HTERT RPE-1 (cell line): ENCODE measurements around the gene RUBCNL.
"Not testable (repeated sequence)": the region's sequence is repeated elsewhere in the genome, so short reads cannot be mapped to it uniquely, and the experiment has no call there.

Experiments
- in situ Hi-C: fragments of 300-500 bp; cut with MboI; formaldehyde crosslinking; loops from 4 replicates; pipeline ENCODE4 v1.14.3; 2020; ENCODE audit warnings: low sequenced_read_pairs

Gene RUBCNL

DNA sequence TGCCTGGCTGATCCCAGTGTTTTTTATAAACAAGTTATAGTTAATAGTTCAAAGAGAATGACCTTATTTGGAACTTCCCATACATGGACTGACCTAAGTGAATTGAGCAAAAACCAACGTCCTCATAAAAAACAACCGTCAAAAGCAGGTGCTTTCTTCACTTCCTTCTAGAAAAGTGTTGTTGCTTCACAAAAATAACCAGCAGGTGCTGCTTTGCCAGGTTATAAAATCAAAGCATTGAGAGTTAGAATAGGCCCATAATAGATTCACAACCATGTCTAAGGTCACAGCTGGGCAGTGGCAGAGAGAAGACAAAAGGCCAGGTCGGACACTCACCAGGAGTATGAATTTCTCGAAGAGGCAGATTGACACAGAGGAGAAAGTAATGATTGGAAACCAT lies 9.5 kb downstream of the RUBCNL start:
- in situ Hi-C loops, result no loop called here

DNA sequence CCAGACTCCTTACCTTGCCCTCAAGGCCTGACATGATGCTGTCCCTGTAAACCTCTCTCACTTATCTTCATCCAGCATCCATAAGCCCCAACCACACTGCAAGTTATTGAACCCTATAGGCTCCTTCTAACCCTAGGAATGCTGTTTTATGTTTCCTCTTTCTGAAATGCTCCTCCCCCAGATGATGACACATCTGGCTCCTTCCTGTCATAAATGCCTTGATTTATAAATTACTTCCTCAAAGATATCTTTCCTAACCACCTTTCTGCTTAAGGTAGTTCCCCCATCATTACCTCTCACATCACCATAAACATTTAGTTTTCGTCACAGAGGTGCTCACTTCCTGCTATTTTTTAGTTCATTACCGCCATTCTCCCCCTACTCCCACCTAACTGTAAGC lies 12.3 kb downstream of the RUBCNL start:
- in situ Hi-C loops, result no loop called here

DNA sequence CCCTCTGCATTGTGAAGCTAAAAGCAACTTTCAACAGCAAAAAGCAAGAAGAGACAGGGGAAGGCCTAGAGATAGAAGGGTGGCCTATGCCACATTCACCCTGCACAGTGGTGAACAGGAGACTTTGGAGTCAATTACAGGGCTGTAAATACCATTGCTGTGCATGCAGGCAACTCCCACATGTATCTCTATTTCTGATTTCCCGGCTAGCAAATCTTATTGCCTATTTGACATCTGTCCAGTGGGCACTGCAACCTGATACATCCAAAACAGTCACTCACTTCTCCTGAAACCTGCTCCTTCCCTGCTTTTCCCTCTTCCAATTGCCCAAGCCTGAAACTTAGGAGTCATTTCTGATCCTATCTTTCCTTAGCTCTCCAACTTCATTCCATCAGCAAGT lies 13.4 kb downstream of the RUBCNL start:
- in situ Hi-C loops, result no loop called here

DNA sequence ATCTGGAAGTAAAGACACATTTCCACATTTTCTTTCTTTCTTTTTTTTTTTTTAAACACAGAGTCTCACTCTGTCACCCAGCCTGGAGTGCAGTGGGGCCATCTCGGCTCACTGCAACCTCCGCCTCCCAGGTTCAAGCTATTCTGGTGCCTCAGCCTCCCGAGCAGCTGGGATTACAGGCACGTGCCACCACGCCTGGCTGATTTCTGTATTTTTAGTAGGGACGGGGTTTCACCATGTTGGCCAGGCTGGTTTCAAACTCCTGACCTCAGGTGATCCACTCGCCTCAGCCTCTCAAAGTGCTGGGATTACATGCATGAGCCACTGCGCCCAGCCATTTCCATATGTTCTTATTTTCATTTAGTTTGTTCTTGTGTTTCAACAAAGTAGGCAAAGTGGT lies 14.1 kb downstream of the RUBCNL start:
- in situ Hi-C loops, result not testable (repeated sequence)

DNA sequence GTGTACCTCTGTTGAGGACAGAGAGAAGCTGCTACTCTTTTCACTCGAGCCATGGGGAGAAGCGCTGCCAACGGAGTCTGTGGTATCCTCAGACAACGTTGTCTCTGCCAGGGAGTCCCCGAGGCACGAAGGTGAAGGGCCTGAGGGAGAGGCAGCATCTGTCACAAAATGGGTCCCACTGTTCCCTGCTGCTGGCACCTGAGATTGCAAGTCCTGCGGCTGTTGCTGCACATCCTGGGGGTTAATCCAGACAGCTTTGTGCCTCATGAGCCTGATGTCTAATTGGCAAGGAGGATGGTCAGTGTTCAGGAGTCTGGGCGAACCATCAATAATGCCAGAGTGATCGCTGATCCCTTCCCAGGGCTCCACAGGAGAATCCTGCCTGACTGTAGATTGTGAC lies 15.0 kb downstream of the RUBCNL start:
- in situ Hi-C loops, result no loop called here

DNA sequence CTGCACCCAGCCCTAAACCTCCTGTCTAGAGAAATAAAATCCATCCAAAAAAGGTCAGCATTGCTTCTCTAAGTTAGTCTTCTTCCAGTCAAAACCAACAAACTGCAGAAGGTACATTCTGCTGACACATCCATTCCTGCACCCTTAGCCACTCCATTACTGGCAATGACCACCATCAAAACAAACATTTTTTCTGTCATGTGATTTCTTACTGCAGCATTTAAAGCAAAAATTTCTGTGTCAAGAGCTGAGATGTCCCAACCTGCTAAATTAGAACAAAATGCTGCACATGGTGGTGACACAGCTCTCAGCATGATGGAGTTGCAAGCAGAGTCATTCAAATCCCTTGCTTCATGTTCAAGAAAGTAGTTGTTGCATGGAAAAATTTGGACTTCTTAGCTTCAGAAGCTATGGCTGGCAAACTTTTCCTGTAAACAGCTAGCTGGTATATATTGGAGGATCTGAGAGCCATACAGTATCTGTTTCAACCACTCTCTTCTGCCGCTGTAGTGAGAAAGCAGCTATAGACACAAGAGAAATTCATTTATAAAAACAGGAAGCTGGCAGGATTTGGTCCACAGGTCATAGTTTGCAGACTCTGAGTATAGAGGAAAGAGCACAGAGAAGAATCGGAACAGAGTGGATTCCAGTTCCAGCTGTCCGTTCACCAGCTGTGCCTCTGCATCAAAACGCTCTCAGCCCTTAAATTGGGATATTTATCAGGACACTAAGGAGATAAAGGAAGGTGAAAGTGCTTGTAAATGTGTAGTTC lies 17.4 kb downstream of the RUBCNL start:
- in situ Hi-C loops, result no loop called here

DNA sequence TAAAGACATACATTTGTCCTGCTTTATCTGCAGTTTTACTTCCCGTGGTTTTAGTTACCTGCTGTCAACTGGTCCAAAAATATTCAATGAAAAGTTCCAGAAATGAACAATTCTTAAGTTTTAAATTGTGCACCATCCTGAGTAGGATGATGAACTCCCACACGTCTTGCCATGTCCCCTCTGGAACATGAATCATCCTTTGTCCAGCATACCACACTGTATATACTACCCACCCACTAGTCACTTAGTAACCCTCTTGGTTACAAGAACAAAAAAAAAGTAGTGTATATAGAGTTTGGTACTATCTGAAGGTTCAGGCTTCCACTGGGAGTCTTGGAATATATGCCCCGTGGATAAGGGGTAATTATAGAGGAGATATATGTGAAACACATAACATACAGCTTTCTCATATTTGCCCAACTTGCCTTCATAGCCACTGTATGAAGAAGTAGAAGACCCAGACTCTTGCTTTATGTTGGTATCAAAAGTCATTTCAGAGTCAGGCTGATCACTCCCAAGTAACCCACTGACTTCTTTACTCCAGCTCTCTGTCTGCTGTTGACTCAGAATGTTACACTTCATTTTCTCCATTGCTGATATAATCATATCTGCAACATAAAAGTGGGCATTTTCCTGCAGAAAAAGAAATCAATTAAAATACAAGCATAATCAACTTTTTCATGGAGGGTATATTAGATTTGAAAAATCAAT lies 19.3 kb downstream of the RUBCNL start:
- in situ Hi-C loops, result no loop called here

DNA sequence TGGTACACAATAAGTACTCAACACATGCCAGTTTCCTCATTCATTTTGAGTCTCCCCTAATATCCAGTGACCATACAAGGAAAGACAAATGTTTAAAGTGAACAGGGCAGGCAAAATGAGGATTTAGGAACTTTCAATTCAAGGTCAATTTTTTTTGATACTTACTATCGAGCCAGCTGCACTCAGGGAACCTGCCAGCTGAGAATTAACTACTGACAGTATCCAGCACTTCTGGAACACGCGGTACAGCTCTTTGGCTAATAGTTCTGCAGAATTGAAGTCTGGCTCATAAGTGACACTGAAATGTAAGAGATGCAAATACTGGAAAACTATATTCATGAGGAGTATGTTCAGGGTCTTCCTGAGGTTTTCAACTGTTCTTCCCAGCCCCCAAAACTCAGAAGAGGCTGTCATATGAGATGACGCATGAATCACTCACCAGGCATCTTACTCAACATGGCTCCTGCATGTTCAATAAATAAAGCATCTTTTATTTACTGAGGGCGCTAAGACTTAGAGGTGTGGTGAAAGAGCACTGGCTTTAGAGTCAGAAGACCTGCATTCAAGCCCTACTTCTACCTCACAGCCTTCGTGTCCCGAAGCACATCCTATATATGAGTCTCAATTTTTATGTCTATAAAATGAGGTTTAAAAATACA lies 25.6 kb downstream of the RUBCNL start:
- in situ Hi-C loops, result no loop called here

GRCh38 chr13:46360604-46361003 lies 26.4 kb downstream of the RUBCNL start:
- in situ Hi-C loops, result no loop called here

GRCh38 chr13:46359714-46360113 lies 27.3 kb downstream of the RUBCNL start:
- in situ Hi-C loops, result no loop called here

- in situ Hi-C loops, result no loop called here
Observed at GRCh38 chr13:46355901-46356590, 31.0 kb downstream of the RUBCNL start.

- in situ Hi-C loops, result no loop called here
Observed at GRCh38 chr13:46355088-46355468, 32.0 kb downstream of the RUBCNL start.

- in situ Hi-C loops, result no loop called here
Observed at GRCh38 chr13:46354156-46355087, 32.6 kb downstream of the RUBCNL start.

DNA sequence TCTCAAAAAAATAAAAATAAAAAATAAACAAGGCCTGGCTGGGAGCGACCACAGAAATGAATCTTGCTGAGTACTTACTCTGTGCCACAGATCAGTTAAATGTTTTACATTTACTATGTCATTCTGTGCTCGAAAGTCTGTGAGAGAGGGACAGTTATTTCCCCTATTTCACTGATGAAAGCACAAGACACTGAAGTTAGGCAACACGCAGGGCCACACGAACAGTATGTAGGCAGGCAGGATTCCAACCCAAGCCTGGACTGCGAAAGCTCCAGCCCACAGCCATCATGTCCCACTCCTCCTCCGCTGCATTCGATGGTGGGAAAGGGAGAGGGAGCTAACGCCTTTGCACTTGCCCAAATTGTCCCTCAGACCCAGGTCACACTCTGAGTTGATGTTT lies 34.2 kb downstream of the RUBCNL start:
- in situ Hi-C loops, result no loop called here

- in situ Hi-C loops, result no loop called here
Observed at GRCh38 chr13:46350003-46350402, 37.0 kb downstream of the RUBCNL start.

- in situ Hi-C loops, result no loop called here
Observed at GRCh38 chr13:46348961-46349360, 38.1 kb downstream of the RUBCNL start.

GRCh38 chr13:46347277-46347676 lies 39.8 kb downstream of the RUBCNL start:
- in situ Hi-C loops, result no loop called here

GRCh38 chr13:46345866-46346265 lies 41.2 kb downstream of the RUBCNL start:
- in situ Hi-C loops, result no loop called here

DNA sequence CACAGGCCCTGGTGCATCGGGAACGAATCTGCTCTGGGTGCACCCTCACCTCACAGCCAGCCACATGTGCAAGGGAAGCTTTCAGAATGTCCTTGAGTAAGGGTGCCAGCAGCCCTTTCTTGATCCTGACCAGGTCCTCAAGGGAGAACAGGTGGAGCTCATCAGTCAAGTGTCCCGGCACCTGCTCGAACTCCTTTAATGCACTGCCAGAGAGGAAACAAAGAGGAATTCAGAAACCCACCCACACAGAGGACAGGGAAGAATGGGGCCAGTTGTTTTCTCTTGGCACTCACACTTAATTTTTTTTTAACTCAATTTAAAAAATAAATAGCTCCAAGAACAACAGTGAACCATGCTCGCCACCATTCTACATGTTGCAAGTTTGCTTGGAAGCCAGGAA lies 41.7 kb downstream of the RUBCNL start:
- in situ Hi-C loops, result no loop called here

DNA sequence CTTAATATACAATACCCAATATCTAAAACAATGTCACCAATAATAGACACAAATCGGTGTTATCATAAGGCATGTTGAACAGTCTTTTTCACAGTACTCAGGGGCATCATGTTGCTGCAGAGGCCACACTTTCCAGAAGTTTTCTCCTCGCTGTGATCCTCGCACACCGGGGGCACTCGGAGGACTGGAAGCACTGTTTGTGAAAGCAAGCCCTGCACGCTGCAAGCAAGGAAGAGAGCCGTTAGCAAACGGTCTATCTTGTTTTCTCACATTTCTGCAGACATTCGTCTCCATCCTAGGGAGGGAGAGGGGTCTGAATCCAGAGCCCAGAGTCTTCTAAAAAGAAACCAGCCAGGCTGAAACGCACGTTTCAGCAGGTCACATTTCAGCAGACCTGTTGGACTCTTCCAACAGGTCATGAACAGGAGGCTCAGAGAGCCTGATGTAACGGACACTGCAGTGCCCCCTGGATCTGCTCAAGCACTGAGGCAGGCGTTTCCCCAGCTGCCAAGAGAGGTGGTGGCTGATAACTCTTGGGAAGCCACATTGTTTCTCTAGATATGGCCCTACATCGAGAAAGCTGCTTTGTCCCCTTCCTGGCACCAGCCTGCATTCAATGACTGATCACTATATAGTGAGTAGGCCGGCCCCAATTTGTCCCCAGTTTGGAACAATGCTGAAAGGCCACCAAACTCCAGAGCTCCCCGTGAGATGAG lies 43.6 kb downstream of the RUBCNL start:
- in situ Hi-C loops, result no loop called here
